HepG2 (cell line): ENCODE data around the gene TEX28. TPM values are rescaled to one million over a fixed set of nuclear protein-coding genes. Genes with fewer than 3 reads are reported as not detected.

Experiments used
- NAIF1 ChIP-seq: sonication (generic); formaldehyde crosslinking; IDR thresholded peaks from 2 replicates; pipeline ENCODE4 v1.5.0; 2020; ENCODE audit warnings: mild to moderate bottlenecking, missing genetic modification reagents, borderline replicate concordance
- NCOA1 ChIP-seq: sonication (generic); formaldehyde crosslinking; IDR thresholded peaks from 2 replicates; pipeline ENCODE4 v1.9.0; 2021; ENCODE audit warnings: missing genetic modification reagents
- NCOA2 ChIP-seq: sonication (generic); formaldehyde crosslinking; IDR thresholded peaks from 2 replicates; pipeline ENCODE4 v1.8.0; 2022; ENCODE audit warnings: inconsistent platforms
- NFYB ChIP-seq: sonication (generic); formaldehyde crosslinking; IDR thresholded peaks from 2 replicates; pipeline ENCODE4 v1.4.0; 2020; ENCODE audit warnings: missing genetic modification reagents
- PCBP2 ChIP-seq: fragments of 200-400 bp; formaldehyde crosslinking; optimal IDR thresholded peaks from 2 replicates; pipeline ENCODE3; 2018; ENCODE audit warnings: low read length, low read depth; ENCODE audit not compliant: poor library complexity, severe bottlenecking
- PHF5A ChIP-seq: IDR thresholded peaks from one replicate; pipeline ENCODE4 v1.6.1; 2018; ENCODE audit warnings: low read depth, missing genetic modification reagents; ENCODE audit not compliant: unreplicated experiment
- SKI ChIP-seq: fragments of 450-650 bp; IDR thresholded peaks from one replicate; pipeline ENCODE4 v1.6.1; 2018; ENCODE audit warnings: mild to moderate bottlenecking; ENCODE audit not compliant: partially characterized antibody
- ZFY ChIP-seq: sonication (generic); formaldehyde crosslinking; IDR thresholded peaks from 2 replicates; pipeline ENCODE4 v1.4.0; 2020; ENCODE audit warnings: missing genetic modification reagents
- ZNF121 ChIP-seq: sonication (generic); formaldehyde crosslinking; IDR thresholded peaks from 2 replicates; pipeline ENCODE4 v1.5.0; 2020; ENCODE audit warnings: mild to moderate bottlenecking, missing genetic modification reagents
- ZNF577 ChIP-seq: sonication (generic); formaldehyde crosslinking; IDR thresholded peaks from 2 replicates; pipeline ENCODE4 v1.4.0; 2020; ENCODE audit warnings: mild to moderate bottlenecking, low read depth, missing genetic modification reagents, borderline replicate concordance
- ZNF790 ChIP-seq: sonication (generic); formaldehyde crosslinking; IDR thresholded peaks from 2 replicates; pipeline ENCODE4 v1.8.0; 2022; ENCODE audit warnings: missing genetic modification reagents, mild to moderate bottlenecking, borderline replicate concordance
- ZSCAN20 ChIP-seq: sonication (generic); formaldehyde crosslinking; IDR thresholded peaks from 2 replicates; pipeline ENCODE4 v1.4.0; 2020; ENCODE audit warnings: missing genetic modification reagents, mild to moderate bottlenecking, borderline replicate concordance
- polyA plus RNA-seq, 8 experiments: library from polyadenylated mRNA; depleted of rRNA in 3 of 8; stranded (reverse) in 7 of 8; unstranded in 1 of 8; fragments of >200 nt; fragmentation: Illumina TruSeq in 4 of 8; extraction: Trizol in 4 of 8; gene quantifications; 2 replicates each; pipeline versions ENCODE4 v1.2.1 to v1.2.3, GENCODE V29; 2011 to 2016; ENCODE audit warnings: low read depth in 4 of 8, missing spikeins in 1 of 8, mixed read lengths in 1 of 8; ENCODE audit not compliant: insufficient read depth in 1 of 8
- total RNA-seq, 5 experiments: library from RNA; depleted of rRNA; stranded (reverse); fragments of >200 nt; fragmentation: Illumina TruSeq; extraction: Trizol; gene quantifications; 2 replicates each; pipeline ENCODE4 v1.2.3, GENCODE V29; 2016; ENCODE audit warnings: low read depth in 1 of 5
- TF ChIP-seq, protein P1 (sequence below): sonication (generic); formaldehyde crosslinking; IDR thresholded peaks from 2 replicates; pipeline ENCODE4 v1.8.1; 2023; ENCODE audit warnings: mild to moderate bottlenecking, missing genetic modification reagents
- TF ChIP-seq, protein P2 (sequence below): sonication (generic); formaldehyde crosslinking; IDR thresholded peaks from 2 replicates; pipeline ENCODE4 v1.5.0; 2020; ENCODE audit warnings: missing genetic modification reagents, mild to moderate bottlenecking, borderline replicate concordance
- TF ChIP-seq, protein P3 (sequence below): sonication (generic); formaldehyde crosslinking; IDR thresholded peaks from 2 replicates; pipeline ENCODE4 v1.8.0; 2022; ENCODE audit warnings: mild to moderate bottlenecking, missing genetic modification reagents, moderate library complexity

Gene TEX28
- total and polyA plus RNA-seq, 2 of the 13 experiments (the other 11 are each of a cell fraction or from before 2014, with no cell fraction given): not detected

DNA sequence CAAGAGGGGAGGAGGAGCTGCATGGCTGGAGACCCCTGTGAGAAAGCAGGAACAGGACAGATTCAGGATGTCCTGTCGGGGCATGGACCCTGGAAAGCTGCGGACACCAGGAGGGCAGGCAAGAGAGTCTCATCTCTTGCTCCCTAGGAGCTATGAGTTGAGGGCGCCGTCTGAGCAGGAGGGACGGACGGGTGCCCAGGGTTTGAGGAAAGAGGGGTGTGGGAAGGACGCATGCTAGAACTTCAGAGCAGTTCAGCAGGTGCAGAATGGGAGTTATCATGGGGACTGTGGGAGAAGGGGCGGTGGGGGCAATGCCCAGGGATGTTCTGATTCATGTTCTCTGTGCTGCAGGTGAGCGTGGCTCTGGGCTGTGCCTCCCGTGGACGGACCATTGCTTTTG, 25.5 kb upstream of the TEX28 start (continued):
- TF ChIP-seq ZNF577 (CRISPR knock-in tag) (no peak), NCOA1 (CRISPR knock-in tag) (no peak), ZSCAN20 (no peak), NAIF1 (no peak), ZNF121 (CRISPR knock-in tag) (no peak), PCBP2 (no peak), NCOA2 (CRISPR knock-in tag) (no peak), PHF5A (CRISPR knock-in tag) (no peak), ZNF790 (CRISPR knock-in tag) (no peak), ZFY (CRISPR knock-in tag) (no peak), NFYB (CRISPR knock-in tag) (no peak), SKI (no peak)
- TF ChIP-seq, protein P1, sequence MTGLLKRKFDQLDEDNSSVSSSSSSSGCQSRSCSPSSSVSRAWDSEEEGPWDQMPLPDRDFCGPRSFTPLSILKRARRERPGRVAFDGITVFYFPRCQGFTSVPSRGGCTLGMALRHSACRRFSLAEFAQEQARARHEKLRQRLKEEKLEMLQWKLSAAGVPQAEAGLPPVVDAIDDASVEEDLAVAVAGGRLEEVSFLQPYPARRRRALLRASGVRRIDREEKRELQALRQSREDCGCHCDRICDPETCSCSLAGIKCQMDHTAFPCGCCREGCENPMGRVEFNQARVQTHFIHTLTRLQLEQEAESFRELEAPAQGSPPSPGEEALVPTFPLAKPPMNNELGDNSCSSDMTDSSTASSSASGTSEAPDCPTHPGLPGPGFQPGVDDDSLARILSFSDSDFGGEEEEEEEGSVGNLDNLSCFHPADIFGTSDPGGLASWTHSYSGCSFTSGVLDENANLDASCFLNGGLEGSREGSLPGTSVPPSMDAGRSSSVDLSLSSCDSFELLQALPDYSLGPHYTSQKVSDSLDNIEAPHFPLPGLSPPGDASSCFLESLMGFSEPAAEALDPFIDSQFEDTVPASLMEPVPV (CRISPR knock-in tag): no peak
- TF ChIP-seq, protein P2, sequence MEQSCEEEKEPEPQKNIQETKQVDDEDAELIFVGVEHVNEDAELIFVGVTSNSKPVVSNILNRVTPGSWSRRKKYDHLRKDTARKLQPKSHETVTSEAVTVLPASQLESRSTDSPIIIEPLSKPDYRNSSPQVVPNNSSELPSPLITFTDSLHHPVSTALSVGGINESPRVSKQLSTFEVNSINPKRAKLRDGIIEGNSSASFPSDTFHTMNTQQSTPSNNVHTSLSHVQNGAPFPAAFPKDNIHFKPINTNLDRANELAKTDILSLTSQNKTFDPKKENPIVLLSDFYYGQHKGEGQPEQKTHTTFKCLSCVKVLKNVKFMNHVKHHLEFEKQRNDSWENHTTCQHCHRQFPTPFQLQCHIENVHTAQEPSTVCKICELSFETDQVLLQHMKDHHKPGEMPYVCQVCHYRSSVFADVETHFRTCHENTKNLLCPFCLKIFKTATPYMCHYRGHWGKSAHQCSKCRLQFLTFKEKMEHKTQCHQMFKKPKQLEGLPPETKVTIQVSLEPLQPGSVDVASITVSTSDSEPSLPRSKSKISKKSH (CRISPR knock-in tag): no peak
- TF ChIP-seq, protein P3, sequence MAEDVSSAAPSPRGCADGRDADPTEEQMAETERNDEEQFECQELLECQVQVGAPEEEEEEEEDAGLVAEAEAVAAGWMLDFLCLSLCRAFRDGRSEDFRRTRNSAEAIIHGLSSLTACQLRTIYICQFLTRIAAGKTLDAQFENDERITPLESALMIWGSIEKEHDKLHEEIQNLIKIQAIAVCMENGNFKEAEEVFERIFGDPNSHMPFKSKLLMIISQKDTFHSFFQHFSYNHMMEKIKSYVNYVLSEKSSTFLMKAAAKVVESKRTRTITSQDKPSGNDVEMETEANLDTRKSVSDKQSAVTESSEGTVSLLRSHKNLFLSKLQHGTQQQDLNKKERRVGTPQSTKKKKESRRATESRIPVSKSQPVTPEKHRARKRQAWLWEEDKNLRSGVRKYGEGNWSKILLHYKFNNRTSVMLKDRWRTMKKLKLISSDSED (CRISPR knock-in tag): no peak
